ENCODE results near the gene IQGAP1. TPM values are rescaled to one million over a fixed set of nuclear protein-coding genes. Genes with fewer than 3 reads are reported as not detected.
"Not testable (repeated sequence)": the region's sequence is repeated elsewhere in the genome, so short reads cannot be mapped to it uniquely, and the experiment has no call there.

The IQGAP1 gene
- total RNA-seq, 1 donor from 2014 or later: 35.4 TPM

DNA sequence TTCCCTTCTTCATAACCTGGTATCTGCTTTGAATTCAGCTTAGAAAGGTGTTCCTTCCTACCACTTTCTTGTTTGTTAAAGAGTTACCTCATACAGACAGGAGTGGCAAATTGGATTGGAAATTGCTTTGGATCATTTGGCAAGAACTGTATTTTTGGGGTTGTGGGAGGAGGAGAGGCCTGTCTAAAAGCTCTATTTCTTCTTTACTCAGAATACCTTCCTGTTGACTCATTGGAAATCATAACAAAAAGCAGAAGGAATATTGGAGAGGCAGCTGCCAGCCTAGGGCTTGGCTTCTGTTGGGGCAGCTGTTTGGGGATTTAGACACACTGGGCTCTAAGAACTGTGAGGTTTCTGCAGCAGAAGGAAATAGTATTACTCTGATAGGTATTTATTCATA, 14.2 kb downstream of the IQGAP1 start:
- ATAC-seq (peak; percentile 72), DNase-seq (no peak)
- intact Hi-C loops (cut with micrococcal nuclease): no loop called here

GRCh38 chr15:90402767-90403166, 14.7 kb downstream of the IQGAP1 start:
- DNase-seq (no peak), ATAC-seq (no peak)
- intact Hi-C loops (cut with micrococcal nuclease): no loop called here

DNA sequence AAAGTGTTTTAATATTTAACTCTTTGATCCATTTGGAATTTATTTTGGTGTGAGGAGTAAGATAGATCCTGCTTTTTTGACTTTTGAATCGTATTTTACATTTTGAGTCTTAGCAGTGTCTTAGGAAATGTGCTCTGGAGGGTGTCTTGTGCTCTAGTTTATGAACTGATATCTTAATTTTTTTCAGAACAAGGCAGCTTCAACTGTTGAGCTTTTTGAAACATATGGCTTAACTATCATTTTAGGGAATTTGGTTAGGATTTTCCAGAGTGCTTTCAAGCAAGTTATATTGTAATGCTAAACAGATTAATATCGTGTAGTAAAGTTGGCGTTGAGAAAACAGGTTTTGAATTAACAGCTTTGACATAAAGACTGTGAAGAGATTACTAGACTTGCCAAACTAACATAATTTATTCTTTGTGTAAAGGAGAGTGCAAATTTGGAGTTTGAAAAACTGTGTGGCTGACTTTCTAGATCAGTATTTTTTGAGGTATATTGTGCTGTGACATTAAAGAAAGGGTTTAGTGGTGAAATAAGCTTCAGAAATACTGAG, 17.1 kb downstream of the IQGAP1 start:
- DNase-seq: no peak
- no peak for ATAC-seq
- intact Hi-C loops (cut with micrococcal nuclease): no loop called here

DNA sequence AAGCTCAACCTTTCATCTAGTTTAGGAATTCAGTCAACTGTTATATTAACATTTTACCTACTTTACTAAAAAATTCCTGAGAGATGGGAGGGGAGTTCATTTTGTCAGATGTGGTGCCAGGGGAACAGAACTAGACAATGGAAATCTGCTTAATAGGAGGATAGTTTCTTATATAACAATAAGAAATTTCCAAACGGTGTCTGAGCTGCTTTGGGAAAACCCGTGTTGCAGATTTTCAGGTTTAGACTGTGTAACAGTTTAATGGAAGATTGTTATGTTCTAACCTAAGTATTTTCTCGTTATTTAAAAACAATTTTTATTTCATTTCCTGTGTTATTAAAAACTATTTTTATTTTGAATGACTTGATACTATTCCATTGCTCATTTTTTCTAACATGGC, 19.3 kb downstream of the IQGAP1 start:
- intact Hi-C loops (cut with micrococcal nuclease): no loop called here
- ATAC-seq: no peak

DNA sequence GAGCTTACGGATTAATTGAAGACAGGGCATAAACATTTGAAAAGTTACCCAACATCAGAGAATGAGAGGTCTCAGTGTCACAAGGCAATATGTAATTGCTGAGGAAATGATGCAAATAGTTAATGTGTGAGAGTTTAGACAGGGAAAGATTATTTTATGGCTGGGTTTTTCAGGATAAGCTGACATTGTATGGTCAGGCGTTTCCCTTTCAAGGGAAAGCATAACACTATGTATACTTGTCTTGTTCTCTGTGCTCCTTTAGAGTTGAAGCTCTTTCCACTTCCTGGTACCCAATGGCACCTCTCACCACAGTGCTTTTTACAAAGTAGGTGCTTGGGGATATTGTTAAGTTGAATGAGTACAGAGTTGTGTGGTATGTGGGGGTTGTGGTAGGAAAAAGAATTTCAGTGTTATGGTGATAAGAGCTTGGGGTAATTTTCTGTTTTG, 19.9 kb downstream of the IQGAP1 start:
- intact Hi-C loops (cut with micrococcal nuclease): no loop called here
- peak; percentile 12 for ATAC-seq
- no peak for DNase-seq

More for the DNA sequence above, 19.3 kb downstream of the IQGAP1 start:
- DNase-seq: no peak

GRCh38 chr15:90408657-90409056, 20.6 kb downstream of the IQGAP1 start:
- intact Hi-C loops (cut with micrococcal nuclease): no loop called here
- no peak for DNase-seq
- no peak for ATAC-seq

- intact Hi-C loops (cut with micrococcal nuclease); DNase-seq; ATAC-seq: not testable (repeated sequence)
Measured at GRCh38 chr15:90409587-90409986, 21.5 kb downstream of the IQGAP1 start.

- intact Hi-C loops (cut with micrococcal nuclease); ATAC-seq; DNase-seq: not testable (repeated sequence)
Measured at GRCh38 chr15:90410316-90410715, 22.3 kb downstream of the IQGAP1 start.

DNA sequence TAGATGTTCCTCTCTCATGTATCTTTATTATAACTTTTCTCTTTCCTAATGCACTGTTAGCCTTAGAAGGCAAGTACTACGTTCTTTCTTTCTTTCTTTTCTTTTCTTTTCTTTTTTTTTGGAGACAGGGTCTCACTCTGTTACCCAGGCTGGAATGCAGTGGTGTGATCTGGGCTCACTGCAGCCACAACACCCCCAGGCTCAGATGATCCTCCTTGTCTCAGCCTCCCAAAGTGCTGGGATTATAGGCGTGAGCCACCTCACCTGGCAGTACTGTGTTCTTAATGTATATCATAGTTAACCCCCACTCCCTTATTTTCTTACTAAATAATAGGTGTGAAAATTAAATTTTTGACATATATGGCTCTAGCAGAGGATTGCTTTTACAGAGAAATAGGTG, 23.1 kb downstream of the IQGAP1 start:
- no peak for DNase-seq
- intact Hi-C loops (cut with micrococcal nuclease): no loop called here
- ATAC-seq: no peak

- ATAC-seq: peak; percentile 89
- DNase-seq: no peak
- intact Hi-C loops (cut with micrococcal nuclease): no loop called here
Measured at GRCh38 chr15:90412356-90413194, 24.5 kb downstream of the IQGAP1 start.

- DNase-seq (no peak), ATAC-seq (peak; percentile 27)
- intact Hi-C loops (cut with micrococcal nuclease): no loop called here
Measured at GRCh38 chr15:90413411-90414379, 25.7 kb downstream of the IQGAP1 start.

- intact Hi-C loops (cut with micrococcal nuclease): no loop called here
- no peak for DNase-seq
- ATAC-seq: no peak
Measured at GRCh38 chr15:90414408-90415028, 26.5 kb downstream of the IQGAP1 start.

DNA sequence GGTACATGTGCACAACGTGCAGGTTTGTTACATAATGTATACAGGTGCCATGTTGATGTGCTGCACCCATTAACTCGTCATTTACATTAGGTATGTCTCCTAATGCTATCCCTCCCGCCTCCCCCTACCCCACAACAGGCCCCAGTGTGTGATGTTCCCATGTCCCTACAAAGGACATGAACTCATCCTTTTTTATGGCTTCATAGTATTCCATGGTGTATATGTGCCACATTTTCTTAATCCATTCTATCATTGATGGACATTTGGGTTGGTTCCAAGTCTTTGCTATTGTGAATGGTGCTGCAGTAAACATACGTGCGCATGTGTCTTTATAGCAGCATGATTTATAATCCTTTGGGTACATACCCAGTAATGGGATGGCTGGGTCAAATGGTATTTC, 28.0 kb downstream of the IQGAP1 start:
- ATAC-seq; intact Hi-C loops (cut with micrococcal nuclease); DNase-seq: not testable (repeated sequence)

DNA sequence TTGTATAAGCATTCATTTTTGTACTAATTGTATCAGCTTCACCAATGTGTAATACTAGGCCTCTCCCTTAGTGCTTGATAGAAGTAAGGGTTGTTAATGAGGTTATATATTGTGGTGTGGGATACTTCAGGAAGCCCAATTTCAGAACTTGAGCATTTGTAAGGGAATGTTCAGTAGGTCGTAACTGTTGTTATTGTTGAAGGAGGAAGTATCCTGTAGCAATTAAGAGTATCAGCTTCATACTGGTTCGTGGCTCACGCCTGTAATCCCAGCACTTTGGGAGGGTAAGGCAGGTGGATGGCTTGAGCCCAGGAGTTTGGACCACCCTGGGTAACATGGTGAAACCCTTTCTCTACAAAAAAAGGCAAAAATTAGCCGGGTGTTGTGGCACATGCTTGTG, 30.6 kb downstream of the IQGAP1 start:
- intact Hi-C loops (cut with micrococcal nuclease): no loop called here

GRCh38 chr15:90419206-90419605, 31.2 kb downstream of the IQGAP1 start:
- intact Hi-C loops (cut with micrococcal nuclease): no loop called here
- ATAC-seq (no peak), DNase-seq (no peak)

More for the DNA sequence above, 30.6 kb downstream of the IQGAP1 start:
- DNase-seq: no peak
- ATAC-seq: no peak

- ATAC-seq: peak; percentile 64
- no peak for DNase-seq
- intact Hi-C loops (cut with micrococcal nuclease): no loop called here
Measured at GRCh38 chr15:90419738-90420406, 31.8 kb downstream of the IQGAP1 start.

- intact Hi-C loops (cut with micrococcal nuclease): no loop called here
- no peak for DNase-seq
- peak; percentile 7 for ATAC-seq
Measured at GRCh38 chr15:90420451-90420850, 32.4 kb downstream of the IQGAP1 start.

DNA sequence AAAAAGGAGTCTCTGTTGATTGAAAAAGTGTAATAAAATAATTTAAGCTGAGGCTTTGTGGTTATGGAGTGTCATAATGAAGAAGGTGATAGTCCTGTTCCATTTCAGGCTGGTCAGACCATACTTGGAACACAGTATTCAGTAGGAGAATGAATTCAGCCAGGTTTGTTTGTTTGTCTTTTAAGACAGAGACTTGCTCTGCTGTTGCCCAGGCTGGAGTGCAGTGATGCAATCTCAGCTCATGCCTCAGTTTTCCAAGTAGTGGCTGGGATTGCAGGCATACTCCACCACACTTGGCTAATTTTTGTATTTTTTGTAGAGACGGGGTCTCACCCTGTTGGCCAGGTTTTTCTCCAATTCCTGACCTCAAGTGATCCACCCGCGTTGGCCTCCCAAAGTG, 33.5 kb downstream of the IQGAP1 start:
- ATAC-seq: peak; percentile 8
- no peak for DNase-seq
- intact Hi-C loops (cut with micrococcal nuclease): no loop called here

GRCh38 chr15:90422043-90422442, 34.0 kb downstream of the IQGAP1 start:
- no peak for ATAC-seq
- intact Hi-C loops (cut with micrococcal nuclease): no loop called here
- no peak for DNase-seq
